GM12875 (cell line): ENCODE data around the gene CHMP4B.

ENCODE experiments used
- H3K4me3 ChIP-seq: one replicate; pipeline ENCODE4 v1.5.1; 2011; ENCODE audit warnings: low read depth, low read length, control low read depth
- CTCF ChIP-seq: IDR thresholded peaks from 2 replicates; pipeline ENCODE4 v1.5.1; 2011; ENCODE audit warnings: low read depth, mild to moderate bottlenecking, control low read depth, inconsistent platforms, low read length, moderate library complexity, borderline replicate concordance; ENCODE audit not compliant: insufficient read depth

The CHMP4B gene

GRCh38 chr20:33820362-33820761 lies 9.2 kb downstream of the CHMP4B start:
- H3K4me3 ChIP-seq: no peak overlapping the region
- TF ChIP-seq CTCF: no peak

GRCh38 chr20:33821270-33821836 lies 10.2 kb downstream of the CHMP4B start:
- H3K4me3 ChIP-seq: no peak overlapping the region
- no peak for TF ChIP-seq CTCF

GRCh38 chr20:33822423-33822822 lies 11.3 kb downstream of the CHMP4B start:
- no peak for TF ChIP-seq CTCF
- H3K4me3 ChIP-seq: no peak overlapping the region

- H3K4me3 ChIP-seq: no peak overlapping the region
- TF ChIP-seq CTCF: no peak
Measured at GRCh38 chr20:33822991-33823390, 11.8 kb downstream of the CHMP4B start.

- TF ChIP-seq CTCF: no peak
- H3K4me3 ChIP-seq: no peak overlapping the region
Measured at GRCh38 chr20:33824852-33825251, 13.7 kb downstream of the CHMP4B start.

GRCh38 chr20:33825340-33826269 lies 14.5 kb downstream of the CHMP4B start:
- TF ChIP-seq CTCF: no peak
- no peak overlapping the region for H3K4me3 ChIP-seq

GRCh38 chr20:33826270-33826897 lies 15.2 kb downstream of the CHMP4B start:
- no peak for TF ChIP-seq CTCF
- no peak overlapping the region for H3K4me3 ChIP-seq
